Suppressor macrophage treated with lipopolysaccharide for 1 hour (primary cell): ENCODE results near the gene PLEKHG4.
A peak's percentile ranks its signal among the peaks of the same experiment; 100 is the strongest.

ENCODE experiments used
- DNase-seq, 3 donors: peaks; one replicate each; pipeline ENCODE4 v3.0.0-alpha.2; 2020 to 2022

Gene PLEKHG4

DNA sequence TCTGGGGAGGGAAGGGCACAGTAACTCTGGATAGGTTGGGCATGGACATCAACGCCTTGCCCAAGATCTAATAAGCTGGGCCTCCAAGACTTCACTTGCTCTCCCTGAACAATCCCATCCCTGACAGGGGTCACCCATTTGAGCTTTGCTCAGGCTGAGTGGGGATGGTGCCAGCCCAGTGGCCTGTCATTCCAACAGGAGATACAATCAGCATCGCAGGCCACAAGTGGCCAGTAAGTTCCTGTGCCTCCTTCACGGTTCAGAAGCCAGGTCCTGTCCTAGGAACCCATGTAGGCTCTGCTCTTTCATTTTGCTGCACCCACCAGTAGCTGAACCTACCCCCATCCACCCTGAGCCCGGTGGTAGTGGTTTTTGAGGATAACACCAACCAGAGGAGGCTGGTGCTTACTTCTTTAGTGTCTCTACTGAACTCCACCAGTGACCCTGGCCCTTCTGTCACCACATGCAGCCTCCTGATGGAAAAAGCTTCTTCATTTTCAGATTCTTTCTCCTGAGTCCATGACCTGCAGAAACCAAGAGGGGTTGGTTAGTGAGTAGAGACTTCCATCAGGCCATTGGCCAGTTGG, 14.9 kb downstream of the PLEKHG4 start:
- DNase-seq = no peak

DNA sequence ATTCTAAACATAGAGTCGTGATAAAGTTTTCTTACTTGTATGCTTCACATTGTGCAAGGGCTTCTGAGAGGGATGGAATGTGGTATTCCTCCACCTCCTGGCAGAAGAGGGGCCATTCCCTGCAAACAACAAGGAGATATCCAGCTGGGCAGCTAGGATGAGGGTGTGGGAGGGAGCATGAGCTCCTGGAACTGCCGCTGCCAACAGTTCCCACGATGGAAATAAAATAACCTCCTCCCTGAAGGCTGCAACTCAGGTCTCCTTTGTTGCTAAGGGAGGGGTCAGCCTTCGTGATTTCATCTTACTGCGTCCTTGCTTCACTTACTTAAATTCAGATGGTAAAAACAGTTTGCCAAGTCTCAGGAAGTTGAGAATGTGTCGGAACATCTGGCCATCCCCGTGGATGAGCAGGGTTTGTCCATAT, 15.6 kb downstream of the PLEKHG4 start:
- no peak for DNase-seq

DNA sequence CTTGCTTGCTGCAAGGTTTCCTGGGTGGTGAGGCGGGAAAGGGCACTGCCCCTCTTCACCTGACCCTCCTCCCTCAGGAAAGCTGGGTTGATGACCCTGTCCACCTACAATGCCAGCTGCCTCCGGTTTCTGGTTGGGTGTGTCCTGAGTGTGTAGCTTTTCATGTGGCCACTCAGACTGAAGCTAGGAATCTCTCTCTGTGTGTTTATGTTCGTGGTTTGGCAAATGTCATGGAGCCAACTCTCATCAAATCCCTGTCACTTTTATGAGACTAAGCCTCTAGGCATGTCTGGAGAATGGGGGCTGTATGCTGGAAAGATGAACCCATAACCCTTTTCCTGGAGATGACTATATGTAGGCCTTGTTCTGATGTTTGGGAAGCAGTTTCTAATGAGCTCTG, 17.1 kb downstream of the PLEKHG4 start:
- no peak for DNase-seq

DNA sequence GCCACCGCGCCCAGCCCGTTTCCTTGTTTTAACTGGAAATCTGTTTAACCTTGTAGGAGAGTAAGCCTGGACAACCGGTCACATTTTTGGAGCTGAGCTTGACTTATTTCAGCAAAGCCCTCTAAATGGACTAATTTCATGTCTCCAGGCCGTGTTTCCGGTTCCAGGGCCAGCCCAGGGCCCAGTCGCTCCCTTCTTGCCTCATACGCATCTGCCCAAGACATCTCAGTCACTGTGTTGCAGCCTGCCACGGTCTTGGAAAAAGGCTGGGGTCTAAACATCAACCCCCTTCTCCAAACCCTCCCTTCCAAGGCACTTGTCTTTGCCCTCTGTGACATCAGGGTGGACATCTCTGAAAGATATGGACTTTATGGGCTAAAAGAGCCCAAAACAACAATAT, 18.9 kb downstream of the PLEKHG4 start:
- DNase-seq = no peak

DNA sequence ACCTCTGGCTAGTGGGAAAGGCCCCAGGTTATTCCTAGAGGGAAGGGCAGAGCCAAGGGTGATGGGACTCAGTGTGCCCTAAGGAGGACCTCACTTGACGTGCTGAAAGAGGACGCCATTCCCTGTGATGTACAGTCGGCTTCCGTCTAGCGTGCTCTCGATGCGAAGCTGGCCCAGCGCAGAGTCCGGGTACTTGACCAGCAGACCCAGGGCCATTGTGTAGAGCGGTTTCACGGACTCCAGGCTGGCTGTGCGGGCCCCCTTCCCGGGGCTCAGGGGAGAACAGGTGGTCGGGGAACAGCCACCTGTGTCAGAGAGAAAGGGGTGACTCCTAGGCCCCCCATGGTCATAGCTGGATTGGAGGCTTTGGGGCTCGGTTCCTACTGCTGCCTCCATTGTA, 19.9 kb downstream of the PLEKHG4 start:
- no peak for DNase-seq

DNA sequence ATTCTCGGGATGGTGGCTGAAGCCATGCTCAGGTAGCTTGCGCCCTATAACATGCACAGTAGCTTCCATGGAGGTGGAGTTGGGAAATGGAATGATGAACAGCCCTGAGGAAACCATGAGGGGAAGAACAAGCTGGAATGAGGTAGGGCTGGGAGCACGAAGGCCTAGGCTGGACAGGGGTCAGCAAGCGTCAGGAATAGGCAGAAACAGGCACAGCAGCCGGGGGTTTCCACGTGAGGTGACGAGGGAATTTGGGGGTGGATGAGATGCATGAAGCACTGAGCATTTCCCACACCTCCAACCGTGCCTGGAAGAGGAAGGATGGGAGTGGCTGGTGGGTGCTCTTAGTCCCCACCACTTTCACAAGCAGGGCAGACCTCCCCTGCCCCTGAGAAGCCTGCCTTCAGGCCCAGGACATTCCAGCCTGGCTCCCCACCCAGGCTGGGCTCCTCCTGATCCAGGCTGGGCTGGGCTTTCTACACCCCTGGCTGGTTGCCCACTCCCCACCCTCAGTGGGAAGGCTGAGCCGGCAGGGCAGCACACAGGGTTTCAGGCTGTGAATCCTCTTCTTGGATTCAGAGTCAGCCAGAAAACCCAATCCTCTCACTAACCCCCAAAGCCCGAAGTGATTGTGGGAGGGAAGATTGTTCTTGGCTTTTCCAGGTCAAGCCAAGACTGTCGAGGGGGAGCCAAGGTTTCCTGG, 21.9 kb downstream of the PLEKHG4 start:
- no peak for DNase-seq

DNA sequence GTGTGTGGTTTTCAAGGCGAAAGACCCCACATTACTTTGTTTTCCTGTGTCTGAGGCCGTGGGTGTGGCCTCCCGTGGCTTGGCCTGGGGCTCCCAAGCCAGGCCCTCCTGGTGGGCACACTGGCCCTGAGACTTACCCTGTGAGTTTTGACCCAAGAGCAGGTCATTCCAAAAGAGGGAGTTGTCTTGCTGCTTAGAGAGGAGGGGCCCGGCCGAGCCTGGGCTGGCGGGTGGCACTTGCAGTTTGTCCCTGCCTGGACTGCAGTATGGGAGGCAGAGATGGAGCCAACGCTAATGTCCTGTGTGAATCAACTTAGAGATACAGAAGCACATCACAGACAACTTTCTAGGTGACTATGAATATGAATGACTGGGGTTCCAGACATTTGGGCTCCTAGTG, 22.7 kb downstream of the PLEKHG4 start:
- DNase-seq = no peak

DNA sequence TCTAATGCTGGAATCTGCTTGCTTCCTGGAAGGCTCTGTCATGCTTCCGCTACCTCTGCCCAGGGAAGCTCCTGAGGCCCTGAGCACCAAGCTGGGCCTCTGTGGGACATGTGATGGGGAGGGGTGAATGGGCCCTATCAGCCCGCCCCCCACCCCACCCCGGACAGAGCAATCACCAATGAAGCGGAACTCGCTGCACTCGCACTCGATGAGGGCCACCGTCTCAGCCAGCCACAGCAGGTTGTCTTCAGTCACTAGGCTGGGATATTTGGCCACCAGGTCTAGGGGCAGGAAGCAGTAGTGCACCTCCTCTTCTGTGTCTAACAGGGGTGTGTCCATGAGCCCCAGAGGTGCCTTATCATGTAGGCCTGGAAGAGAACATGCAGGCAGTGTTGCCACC, 23.6 kb downstream of the PLEKHG4 start:
- no peak for DNase-seq

DNA sequence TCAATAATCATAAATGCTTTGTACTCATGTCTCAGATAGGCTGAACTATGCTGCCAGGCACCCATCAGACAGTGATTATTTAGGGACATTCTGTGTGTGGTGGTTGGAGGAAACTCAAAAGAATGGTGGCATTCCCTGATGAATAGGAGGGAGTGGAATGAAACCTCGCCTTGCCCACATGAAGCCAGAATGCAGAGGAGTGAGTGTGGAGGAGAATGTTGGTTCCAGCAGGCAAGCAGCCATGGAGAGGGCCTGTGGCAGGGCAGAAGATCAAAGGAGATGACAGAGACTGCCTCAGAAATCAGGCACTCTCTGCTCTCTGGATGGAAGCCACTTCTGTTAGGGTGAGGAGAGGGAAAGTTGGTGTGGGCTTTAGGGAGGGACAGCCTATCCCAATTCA, 24.7 kb downstream of the PLEKHG4 start:
- DNase-seq = no peak

DNA sequence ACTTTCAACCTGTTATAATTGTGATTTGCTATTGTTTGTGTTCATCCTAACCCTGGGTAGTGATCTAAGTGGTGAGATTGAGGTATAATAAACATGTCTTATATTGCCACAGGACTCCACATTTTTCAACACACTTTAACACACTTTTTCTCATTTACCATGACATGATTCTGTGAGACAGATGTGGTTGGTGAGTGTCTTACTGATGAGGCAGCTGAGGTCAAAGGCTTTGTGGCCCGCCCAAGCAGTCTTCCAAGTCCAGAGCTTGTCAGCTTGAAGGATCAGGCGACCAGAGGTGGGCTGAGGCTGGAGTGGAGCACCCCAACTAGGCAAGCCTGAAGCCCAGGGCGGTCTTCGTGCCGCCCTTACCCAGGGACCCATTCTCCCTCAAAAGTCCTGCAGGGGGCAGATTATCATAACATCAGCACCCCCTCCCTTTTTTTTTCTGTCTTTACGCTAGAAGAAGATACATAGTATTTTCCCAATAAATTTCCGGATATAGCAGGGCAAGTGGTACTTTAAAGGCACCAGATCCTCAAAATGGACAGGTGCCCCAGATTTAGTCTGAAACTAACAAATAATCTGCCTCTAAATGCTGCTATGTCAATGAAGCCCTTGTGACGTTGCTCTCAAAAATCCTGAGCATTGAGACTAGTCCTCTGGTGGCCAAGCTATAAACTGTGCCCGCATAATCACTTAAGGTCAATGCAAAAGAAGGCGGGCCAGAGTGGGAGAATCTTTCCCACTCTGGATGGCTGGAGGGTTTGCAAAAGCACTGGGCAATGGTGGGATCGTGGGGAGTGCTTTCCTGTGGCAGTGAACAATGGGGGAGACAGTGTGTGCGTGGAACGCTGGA, 26.1 kb downstream of the PLEKHG4 start:
- DNase-seq = no peak

DNA sequence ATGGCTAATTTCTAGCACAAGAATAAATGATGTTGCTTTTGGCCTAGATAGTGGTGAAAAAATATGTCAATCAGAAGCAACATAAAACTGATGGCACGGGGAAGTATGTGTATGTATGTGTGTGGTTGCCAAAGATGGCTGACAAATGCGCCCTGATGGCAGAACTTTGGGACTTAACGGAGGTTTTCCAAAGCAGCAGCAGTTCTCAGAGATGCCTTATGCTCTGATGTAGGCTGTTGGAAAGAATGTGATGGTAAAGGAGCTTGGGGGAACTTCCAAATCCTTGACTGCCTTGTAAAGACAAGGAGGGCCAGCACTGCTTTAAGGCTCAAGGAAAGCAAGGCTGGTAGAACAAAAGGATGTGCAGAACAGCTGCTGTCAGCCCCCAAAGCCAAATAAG, 31.2 kb downstream of the PLEKHG4 start:
- DNase-seq = no peak

DNA sequence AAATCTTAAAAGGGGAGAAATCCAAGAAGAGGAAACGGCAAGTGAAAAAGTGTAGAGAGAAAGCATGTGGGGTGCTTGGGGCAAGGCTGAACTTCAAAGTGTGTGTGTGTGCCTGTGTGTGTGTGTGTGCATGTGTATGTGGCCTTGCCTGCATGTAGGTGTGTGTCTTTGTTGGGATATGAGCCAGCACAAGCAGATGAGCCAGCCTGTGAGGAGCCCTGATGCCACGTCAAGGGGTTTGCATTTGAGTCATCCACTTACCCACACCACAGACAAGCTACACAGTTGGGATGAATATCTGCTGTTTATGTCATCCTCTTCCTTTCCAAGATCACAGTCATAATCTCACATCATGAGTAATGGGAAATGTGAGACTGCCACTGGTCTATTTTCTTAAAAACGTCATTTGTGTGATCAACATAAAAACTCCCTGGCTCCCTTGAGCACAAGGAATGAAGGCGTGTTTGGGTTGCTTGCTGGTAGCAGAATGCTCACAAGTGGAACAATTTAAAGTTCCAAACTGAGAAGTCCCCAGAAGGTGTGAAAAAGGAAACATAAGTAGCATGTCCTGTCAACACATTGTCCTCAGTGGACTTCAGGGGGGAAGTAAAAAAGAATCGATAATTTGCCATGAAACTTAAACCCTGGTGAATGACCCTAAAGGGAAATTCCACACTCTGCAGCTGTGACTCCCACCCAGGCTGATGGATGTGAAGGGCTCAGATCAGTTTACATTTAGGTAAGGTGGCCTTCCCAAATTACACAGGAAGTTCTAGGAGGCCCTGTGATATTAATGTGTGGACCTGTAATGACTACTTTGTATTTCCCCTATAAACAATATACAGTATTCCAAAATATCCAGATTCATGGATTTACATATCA, 32.5 kb downstream of the PLEKHG4 start:
- peak; percentile 73 to 93 (median 79) for DNase-seq

DNA sequence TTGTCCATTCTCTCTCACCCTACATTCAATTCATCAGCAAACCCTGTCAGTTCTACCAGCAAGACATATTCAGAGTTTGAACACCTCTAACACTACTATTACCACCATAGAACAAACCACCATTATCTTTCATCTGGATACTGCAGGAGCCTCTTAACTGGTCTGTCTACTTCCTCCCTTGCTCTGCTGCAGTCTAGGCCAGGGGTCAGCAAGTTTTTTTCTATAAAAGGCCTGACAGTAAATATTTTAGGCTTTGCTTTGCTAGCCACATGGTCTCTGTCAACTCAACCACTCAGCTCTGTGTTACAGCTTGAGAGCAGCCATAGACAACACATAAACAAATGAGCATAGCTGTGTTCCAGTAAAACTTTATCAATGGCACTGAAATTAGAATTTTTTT, 33.4 kb downstream of the PLEKHG4 start:
- peak in 1 of 3 donors; percentile 20 for DNase-seq

DNA sequence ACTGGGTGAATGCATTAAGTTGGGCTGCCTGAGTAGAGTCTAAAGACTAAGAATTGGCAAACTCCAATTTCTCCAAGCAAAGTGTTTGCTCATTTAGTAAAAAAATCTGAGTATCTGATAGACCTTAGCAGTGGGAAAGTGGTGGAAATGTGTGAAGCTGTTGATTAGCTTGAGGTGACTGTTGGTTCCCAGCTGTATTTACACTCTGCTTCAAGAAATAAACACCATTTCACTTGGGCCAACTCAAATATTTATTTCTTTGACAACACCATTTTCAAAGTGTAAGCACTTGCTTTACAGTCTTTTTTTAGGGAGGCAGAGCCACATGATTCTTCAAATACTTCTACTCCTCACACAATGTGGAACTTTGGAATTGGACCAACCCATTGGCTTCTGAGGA, 38.5 kb downstream of the PLEKHG4 start:
- no peak for DNase-seq

DNA sequence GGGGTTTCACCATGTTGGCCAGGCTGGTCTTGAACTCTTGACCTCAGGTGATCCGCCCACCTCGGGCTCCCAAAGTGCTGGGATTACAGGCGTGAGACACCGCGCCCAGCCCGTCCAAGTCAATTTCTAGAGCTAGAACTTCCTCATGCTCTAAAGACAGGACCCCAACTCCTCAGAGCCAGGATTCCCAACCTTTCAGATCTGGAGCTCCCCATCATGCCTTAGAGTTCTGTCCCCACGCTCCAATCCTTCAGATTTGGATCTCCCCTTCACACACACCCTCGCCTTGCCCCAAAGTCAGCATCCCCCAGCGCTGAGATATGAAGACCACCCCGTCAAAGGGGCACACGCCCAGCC, 46.8 kb downstream of the PLEKHG4 start:
- no peak for DNase-seq

DNA sequence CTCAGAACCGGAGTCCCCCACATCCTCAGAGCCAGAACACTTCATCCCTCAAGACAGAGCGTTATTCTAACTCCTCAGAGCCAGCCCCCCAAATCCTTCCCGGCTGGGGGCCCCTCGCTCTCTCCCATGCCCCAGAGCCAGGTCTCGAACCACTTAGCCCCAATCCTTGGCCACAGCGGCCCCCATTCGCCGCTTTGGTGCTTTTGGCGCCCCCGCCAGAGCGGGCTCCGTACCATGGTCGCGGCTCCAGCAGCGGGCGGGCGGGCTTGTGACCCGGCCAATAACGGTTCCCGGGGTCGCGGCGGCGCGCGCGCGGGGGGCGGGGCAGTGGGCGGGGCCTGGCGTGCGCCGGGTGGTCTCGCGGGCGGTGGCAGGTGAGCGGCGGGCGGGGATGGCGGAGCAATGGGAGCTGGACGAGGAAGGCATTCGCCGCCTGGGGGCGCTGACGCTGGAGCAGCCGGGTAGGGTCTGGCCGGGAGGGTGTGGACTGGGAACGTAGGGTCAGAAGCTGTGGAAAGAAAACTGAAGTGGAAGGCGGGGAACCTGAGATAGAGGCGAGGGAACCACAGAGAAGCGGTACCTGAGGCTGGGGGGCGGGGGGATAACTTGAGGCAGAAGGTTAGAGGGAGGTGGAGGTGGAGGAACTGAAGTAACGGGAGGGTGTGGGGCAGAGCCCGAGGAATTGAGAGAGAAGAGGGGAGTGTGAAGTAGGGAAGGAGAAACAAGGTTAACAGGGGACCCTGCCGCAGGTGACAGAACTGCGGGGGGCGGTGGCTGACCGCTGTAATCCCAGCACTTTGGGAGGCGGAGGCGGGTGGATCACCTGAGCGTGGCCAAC, 47.4 kb downstream of the PLEKHG4 start, which contains the start of the genes KCTD19 and LRRC36:
Gene KCTD19 (minus strand): TSS at position 270 of the 838 bp plus-strand sequence. CDS start 34 bp downstream, at position 236.
Gene LRRC36 (plus strand): TSS at position 344 of the 838 bp plus-strand sequence. CDS start 48 bp downstream, at position 392.
- DNase-seq = peak in 2 of 3 donors; percentile 39 to 71

DNA sequence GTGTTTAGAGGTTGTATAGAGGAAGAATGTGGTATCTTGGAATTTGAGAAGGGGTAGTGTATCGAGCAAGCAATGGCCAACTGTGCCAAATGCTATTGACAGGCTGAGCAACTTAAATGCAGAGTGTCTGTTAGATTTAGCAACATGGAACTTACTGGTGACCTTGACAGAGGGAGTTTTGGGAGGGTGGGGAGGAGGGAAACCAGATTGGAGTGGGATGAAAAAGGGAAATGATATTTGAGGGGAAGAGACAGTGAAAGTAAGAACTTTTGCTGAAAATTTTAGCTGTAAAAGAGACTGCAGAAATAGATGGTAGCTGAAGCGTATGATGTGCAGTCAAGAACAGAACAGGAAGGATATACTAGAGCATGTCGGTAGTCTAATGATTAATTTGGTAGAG, 48.4 kb downstream of the PLEKHG4 start:
- peak; percentile 69 to 75 (median 73) for DNase-seq

DNA sequence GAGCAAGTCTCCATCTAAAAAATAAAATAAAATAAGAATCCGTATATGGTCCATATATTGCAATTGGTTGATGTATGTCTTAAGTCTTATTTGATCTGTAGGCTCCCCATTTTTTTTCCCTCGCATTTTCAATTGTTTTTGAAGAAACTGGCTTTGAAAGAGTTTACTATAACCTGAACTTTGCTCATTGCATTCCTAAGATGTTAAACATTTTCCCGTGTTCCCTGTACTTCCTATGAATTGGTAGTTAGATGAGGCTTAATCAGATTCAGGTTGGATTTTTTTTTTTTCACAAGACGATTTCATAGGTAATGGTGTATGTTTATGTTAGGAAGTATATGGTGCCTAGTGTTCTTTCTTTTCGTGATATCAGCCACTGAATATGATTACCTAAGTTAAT, 50.6 kb downstream of the PLEKHG4 start:
- DNase-seq = no peak

DNA sequence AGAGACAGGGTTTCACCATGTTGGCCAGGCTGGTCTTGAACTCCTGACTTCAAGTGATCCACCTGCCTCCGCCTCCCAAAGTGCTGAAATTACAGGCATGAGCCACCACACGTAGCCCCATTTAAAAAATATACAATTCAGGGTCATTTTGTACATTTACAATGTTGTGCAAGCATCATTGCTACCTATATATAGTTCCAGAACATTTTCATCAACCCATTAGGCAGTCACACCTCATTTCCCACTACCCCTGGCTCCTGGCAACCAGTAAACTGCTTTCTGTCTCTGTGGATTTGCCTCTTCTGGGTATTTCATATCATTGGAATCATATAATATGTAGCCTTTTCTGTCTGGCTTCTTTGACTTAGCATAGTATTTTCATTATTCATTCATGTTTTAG, 54.0 kb downstream of the PLEKHG4 start:
- no peak for DNase-seq

DNA sequence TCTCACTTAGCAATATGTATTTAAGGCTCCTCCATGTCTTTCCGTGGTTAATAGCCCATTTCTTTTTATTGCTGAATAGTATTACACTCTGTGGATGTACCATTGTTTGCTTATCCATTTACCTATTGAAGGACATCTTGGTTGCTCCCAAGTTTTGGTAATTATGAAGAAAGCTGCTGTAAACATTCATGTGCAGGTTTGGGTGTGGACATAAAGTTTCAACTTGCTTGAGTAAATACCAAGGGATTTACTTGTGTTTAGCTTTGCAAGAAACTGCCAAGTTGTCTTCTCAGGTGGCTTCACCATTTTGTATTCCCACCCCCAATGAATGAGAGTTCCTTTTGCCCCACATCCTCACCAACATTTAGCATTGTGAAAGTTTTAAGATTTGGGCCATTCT, 56.8 kb downstream of the PLEKHG4 start:
- no peak for DNase-seq

DNA sequence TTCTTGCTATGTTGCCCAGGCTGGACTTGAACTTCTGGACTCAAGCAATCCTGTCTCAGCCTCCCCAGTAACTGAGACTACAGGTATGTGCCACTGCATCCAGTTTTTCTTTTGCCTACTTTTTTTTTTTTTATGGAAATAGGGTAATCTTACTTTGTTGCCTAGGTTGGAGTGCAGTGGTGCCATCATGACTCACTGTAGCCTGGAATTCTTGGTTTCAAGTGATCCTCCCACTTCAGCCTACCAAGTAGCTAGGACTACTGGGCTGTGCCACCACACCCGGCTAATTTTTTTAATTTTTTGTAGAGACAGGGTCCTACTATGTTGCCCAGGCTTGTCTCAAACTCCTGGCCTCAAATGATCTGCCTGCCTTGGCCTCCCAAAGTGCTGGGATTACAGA, 57.3 kb downstream of the PLEKHG4 start:
- DNase-seq = no peak
